ENCODE data around the gene DIRAS2.

DIRAS2 gene

GRCh38 chr9:90611568-90611967 is 31.1 kb downstream of the DIRAS2 start:
- no peak for DNase-seq

DNA sequence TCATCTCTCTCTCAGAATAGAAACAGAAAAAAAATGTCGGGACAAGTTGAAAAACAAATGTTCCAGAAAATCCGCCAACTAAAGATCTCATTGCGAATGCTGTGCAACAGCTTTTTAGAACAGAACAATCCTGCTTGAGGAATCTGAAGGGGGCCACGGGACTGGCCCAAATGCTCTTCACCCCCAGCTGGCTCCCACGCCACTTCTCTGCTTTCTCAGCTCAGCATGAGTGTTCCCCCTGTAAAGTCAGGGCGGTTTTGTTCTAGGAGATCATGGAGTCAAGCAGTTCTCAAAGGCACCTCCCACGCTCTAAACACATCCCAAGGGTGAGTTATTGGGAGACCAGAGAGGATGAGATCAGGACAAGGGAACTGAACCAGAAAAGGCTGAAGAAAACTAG is 31.5 kb downstream of the DIRAS2 start:
- no peak for DNase-seq

- DNase-seq, result no peak
Measured at GRCh38 chr9:90607701-90608516, 34.7 kb downstream of the DIRAS2 start.

GRCh38 chr9:90600029-90600428 is 42.6 kb downstream of the DIRAS2 start:
- no peak for DNase-seq

GRCh38 chr9:90598191-90598590 is 44.4 kb downstream of the DIRAS2 start:
- no peak for DNase-seq

GRCh38 chr9:90593646-90594045 is 49.0 kb downstream of the DIRAS2 start:
- DNase-seq, result no peak

GRCh38 chr9:90580576-90580975 is 62.0 kb downstream of the DIRAS2 start:
- DNase-seq, result no peak

- no peak for DNase-seq
Measured at GRCh38 chr9:90579181-90579580, 63.4 kb downstream of the DIRAS2 start.

- no peak for DNase-seq
Measured at GRCh38 chr9:90578126-90578815, 64.4 kb downstream of the DIRAS2 start.

DNA sequence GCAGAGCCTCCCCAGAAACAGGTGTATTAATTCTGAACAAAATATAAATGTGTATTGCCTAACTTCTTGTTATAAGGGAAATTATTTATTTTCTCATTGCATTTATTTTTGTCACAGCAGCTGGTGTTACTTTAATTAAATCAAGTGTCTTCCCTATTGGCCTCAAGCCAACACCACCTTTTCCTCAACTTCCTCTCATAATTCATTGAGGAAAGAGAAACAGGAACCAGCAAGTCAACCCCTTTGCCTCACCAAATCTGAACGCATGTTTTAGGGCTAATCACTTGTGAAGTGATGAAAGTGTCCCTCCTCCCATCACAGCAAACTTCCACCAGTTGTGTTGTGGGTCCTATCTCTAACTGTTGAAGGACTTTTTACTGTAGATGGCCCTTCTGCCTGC is 73.1 kb downstream of the DIRAS2 start:
- no peak for DNase-seq

GRCh38 chr9:90568667-90569066 is 74.0 kb downstream of the DIRAS2 start:
- DNase-seq, result no peak

DNA sequence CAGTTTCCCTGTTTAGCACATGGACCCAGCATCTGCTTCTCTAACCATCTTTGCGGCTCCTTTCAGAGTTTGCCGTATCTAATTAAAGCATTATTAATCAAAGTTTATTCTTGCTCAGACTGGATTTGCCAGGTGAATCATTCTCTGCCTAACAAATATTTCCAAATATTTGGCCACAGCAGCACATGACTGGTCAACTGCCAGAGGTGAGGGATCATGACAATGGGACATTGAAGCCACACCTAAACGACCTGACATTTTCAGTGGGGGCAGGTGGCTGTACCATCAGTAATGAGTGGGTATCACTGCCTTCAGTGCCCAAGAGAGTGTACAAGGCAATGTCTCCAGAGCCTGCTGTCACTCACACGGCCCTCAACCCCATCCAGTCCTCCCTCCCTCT is 80.4 kb downstream of the DIRAS2 start:
- no peak for DNase-seq
